NCI-H345 (cell line): ENCODE data around the gene COG5.

Experiments used
- DNase-seq: peaks from one replicate; lab custom pipeline; 2025; lab: John Stamatoyannopoulos, UW

The COG5 gene

GRCh38 chr7:107394276-107394675, 169.4 kb downstream of the COG5 start:
- no peak for DNase-seq

DNA sequence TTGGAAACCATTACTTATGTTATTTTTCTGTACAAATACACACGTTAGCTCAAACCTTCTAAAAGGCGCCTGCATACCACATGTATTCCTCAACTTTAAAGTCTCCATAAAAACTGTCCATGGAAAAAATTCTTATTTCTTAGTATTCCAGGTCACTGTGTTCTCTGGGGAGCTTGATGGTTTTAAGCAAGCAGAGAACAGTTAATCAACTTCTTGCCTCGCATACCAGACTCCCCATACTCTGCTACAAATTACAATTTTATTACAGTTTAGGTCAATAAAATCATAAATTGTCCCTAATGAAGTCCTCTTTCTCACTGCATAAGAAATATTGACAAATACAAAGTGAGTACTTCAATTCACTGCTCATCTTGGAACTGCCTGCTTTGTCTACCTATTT, 170.9 kb downstream of the COG5 start:
- no peak for DNase-seq

- DNase-seq, result no peak
Observed at GRCh38 chr7:107390916-107391315, 172.8 kb downstream of the COG5 start.

GRCh38 chr7:107388604-107389003, 175.1 kb downstream of the COG5 start:
- no peak for DNase-seq

GRCh38 chr7:107387573-107388219, 176.0 kb downstream of the COG5 start:
- DNase-seq, result no peak

GRCh38 chr7:107387128-107387527, 176.6 kb downstream of the COG5 start:
- DNase-seq, result no peak

DNA sequence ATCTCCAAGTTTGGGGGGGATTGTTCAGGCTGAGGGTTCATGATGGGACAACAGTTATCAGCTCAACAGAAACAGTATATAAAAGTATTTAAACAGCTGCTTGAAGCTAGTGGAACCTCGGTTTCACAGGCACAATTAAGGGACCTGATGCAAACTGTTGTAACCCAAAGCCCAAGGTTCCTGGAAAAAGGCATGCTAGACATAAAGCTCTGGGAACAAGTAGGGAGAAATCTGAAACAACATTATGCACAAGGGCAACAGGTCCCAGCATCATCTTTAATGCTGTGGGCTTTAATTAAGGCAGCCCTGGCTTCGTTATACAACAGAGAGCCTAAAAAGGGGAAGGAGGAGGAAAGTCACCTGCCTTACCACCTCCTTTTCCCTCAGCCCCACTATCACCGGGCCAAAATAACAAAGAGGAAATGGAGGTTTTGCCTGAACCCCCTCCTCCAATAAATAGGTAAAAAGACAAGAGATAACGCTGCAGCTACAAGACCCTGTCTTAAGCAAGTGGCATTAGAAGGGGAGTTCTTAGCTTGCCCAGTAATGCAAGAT, 177.1 kb downstream of the COG5 start:
- DNase-seq, result no peak

DNA sequence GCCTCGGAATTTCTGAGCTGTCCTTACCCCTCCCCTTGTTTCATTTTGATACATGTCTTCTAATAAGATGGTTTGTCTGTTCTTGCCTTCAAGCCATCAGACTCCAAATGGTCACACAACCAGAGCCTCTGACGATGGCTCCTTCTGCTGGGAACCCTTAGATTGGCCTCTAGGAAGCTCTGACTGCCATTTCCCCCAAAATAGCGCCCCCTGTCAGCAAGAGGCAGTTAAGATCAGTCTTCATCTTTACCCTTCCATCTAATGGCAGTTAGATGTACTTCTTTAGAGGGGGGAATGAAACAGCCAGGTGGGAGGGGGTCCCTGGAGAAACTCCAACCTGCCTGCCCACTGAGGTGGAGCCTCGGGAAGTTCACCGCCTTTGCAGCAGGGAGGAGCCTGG, 179.7 kb downstream of the COG5 start:
- no peak for DNase-seq

DNA sequence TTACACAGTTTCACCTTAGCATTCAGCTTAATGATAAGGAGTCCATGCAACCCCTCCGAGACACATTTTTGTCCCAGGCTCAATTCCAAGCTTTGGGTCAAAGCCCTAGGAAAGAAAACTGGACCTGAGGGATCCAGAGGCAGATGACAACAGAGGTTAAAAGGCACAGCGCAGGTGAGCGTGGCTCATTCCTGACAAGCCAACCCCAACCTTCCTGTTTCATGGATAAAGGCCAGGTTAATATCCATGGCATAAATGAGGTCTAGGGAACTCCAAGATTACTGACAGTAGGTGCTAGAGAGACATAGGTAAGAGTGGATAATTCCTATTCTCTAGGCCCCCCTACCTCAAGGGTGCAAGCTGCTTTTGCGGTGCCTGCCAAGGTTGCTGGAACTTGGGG, 180.5 kb downstream of the COG5 start:
- no peak for DNase-seq

DNA sequence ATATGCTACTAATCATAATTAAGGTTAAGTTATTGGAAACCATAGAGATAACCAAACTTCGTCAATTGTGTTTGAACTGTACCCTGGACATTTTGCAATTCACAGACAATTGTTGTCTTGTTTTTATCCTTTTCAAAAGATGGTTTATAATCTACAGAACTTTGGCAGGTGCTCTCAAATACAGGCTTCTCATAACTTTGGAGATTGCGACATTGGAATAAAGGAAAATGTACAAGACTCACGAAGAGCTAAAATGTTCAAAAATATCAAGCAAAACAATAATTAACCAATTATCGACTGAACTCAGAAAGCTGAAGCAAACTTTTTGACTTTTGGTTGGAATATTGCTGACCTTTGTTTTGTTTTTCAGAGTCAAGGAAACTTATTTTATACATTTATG, 182.3 kb downstream of the COG5 start:
- DNase-seq, result no peak

GRCh38 chr7:107373354-107373753, 190.4 kb downstream of the COG5 start:
- no peak for DNase-seq

DNA sequence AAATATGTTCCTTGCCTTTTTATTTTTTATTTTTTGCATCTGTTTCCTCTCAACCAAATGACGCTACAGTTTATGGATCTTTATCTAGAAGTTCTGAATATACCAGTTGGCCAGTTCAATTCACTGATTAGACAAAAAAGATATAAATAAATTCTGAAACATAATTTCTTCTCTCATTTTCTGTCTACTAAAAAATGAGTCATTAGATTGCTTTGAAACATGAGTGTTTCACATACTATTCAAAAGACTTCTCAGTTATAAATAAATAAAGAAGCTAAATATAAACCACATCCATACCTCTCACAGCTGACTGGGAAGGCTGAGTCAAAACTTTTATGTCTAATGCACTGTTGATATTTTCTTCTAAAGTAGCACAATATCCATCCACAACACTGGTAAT, 191.4 kb downstream of the COG5 start:
- no peak for DNase-seq

- DNase-seq, result no peak
Observed at GRCh38 chr7:107370816-107371215, 192.9 kb downstream of the COG5 start.

GRCh38 chr7:107364787-107365186, 198.9 kb downstream of the COG5 start:
- no peak for DNase-seq

DNA sequence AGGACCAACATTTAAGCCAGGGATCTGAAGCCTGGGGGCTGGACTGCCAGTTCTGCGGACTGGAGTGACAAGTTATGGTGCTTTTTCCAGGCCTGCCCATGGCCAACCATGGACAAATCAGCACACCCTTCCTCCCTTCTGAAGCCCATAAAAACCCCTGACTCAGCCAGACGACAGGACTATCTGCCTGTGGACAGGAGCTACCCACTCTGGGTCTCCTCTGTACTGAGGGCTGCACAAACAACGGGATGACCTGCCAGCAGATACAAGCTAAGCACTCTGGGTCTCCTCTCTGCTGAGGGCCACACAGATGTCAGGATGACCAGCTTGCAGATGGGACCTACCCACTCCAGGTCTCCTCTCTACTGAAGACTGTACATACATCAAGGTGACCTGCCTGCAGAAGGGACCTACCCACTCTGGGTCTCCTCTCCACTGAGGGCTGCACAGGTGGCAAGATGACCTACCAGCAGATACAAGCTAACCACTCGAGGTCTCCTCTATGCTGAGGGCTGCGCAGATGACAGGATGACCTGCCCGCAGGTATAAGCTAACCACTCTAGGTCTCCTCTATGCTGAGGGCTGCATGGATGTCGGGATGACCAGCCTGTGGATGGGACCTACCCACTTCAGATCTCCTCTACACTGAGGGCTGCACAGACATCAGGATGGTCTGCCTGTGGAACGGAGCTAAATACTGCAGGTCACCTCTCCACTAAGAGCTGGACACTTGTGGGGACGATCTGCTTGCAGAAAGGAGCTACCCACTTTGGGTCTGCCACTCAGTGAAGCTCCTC, 204.0 kb downstream of the COG5 start:
- DNase-seq, result no peak

- DNase-seq, result no peak
Observed at GRCh38 chr7:107355616-107356015, 208.1 kb downstream of the COG5 start.

DNA sequence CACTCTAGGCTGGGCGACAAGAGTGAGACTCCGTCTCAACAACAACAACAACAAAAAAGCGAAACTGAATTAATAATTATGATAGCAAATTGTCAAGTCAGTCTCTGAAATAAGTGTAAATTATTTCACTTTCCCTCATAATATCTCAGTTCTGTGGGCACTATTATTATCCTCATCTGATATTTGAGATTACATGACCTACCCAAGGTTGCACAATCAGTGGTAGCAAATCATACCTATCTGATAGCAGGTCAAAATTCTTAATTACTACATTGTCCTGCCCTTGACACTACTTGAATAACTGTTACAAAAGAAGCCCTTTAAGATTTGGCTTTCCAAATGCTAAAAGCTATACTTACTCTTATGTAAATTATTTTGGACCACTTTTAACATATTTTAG, 209.1 kb downstream of the COG5 start:
- DNase-seq, result no peak

- DNase-seq, result no peak
Observed at GRCh38 chr7:107353701-107354100, 210.0 kb downstream of the COG5 start.

- DNase-seq, result no peak
Observed at GRCh38 chr7:107345898-107346297, 217.8 kb downstream of the COG5 start.

DNA sequence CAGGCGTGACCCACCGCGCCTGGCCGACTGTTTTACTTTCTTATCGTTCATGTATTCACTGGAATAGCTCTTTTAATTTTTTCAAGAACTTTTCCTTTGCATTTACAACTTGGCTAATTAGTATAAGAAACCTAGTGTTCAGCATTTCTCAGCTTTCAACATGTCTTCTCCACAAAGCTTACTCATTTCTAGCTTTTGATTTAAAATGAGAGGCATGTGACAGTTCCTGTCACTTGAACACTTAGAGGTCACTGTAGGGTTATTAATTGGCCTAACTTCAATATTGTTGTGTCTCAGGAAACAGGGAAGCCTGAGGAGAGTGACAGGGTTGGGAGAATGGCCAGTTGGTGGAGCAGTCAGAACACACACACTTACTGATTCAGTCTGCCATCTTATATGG, 218.9 kb downstream of the COG5 start:
- DNase-seq, result no peak

- no peak for DNase-seq
Observed at GRCh38 chr7:107344286-107344685, 219.4 kb downstream of the COG5 start.

DNA sequence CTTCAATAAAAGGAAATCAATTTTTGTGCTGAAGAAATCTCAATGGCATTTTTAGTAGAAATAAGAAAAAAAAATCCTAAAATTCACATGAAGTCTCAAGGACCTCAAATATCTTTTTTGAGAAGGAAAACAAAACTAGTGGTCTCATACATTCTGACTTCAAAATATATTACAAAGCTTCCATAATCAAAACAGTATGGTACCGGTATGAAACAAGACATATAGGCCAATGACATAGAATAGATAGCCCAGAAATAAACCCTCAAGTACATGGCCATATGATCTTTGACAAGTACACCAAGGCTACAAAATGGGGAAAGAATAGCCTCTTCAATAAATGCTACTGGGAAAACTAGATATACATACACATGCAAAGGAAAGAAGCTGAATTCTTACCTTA, 225.6 kb downstream of the COG5 start:
- no peak for DNase-seq

- DNase-seq, result no peak
Observed at GRCh38 chr7:107332488-107333269, 231.0 kb downstream of the COG5 start.
